ENCODE measurements around the gene KLHL6. TPM values are rescaled to one million over a fixed set of nuclear protein-coding genes. Genes with fewer than 3 reads are reported as not detected.

Gene KLHL6
- total and polyA plus RNA-seq, 2 of the 8 experiments (the other 6 are each of a cell fraction or from before 2014, with no cell fraction given), result 0.05 TPM; not detected in 1

- H4K91ac ChIP-seq (replicated peaks; ENCODE audit: insufficient read length, low read length), result no peak overlapping the region
- no peak for TF ChIP-seq SIRT6 (IDR thresholded peaks at IDR 0.05; ENCODE audit: low read length)
- no peak overlapping the region for H3K14ac ChIP-seq (ENCODE audit: insufficient read length)
- no peak overlapping the region for H2AK5ac ChIP-seq (ENCODE audit: low read depth, low read length)
- no peaks in the 10 kb centered on the region for H3K9me3 ChIP-seq (ENCODE audit: insufficient read depth in 2 of 2, low read depth in 1 of 2, low read length in 1 of 2)
- no peak overlapping the region for H2BK20ac ChIP-seq (ENCODE audit: low read length)
- H2BK12ac ChIP-seq (ENCODE audit: low read depth, low read length), result no peak overlapping the region
- H3K9ac ChIP-seq (replicated peaks in 1 of 4; ENCODE audit: extremely low read depth in 1 of 4, low read depth in 3 of 4, low read length in 3 of 4), result no peak overlapping the region
- H3K23ac ChIP-seq (ENCODE audit: insufficient read length), result no peak overlapping the region
- H3K79me2 ChIP-seq (ENCODE audit: control insufficient read depth in 1 of 2, insufficient read depth in 2 of 2, low read length in 2 of 2), result no peaks in the 10 kb centered on the region
- no peak overlapping the region for H4K8ac ChIP-seq (ENCODE audit: extremely low read depth, insufficient read depth, low read length)
- H3K36me3 ChIP-seq (ENCODE audit: control insufficient read depth in 2 of 4, insufficient read depth in 4 of 4, low read length in 3 of 4), result no peaks in the 10 kb centered on the region
- no peak overlapping the region for H3K4me2 ChIP-seq (ENCODE audit: insufficient read depth in 1 of 2, low read depth in 2 of 2, low read length in 2 of 2)
- no peak for FAIRE-seq
- no peaks in the 10 kb centered on the region for H3K79me1 ChIP-seq (ENCODE audit: low read depth, low read length)
- H2AFZ ChIP-seq (ENCODE audit: low read length), result no peak overlapping the region
- H3K4ac ChIP-seq (replicated peaks; ENCODE audit: insufficient read length, low read depth, low read length), result no peak overlapping the region
- 79% methylated on average over 3 of the region's 3 CpGs; no CpG with 5 or more reads in 1 of the 2 experiments for WGBS, 2 experiments (ENCODE audit: extremely low coverage in 1 of 2, insufficient coverage in 1 of 2, insufficient read length in 1 of 2, insufficient replicate concordance in 2 of 2, low coverage in 1 of 2, low lambda C conversion rate in 2 of 2, missing lambda C conversion rate in 1 of 2)
- H4K5ac ChIP-seq (ENCODE audit: insufficient read length, low read depth, low read length), result no peak overlapping the region
- no peaks in the 10 kb centered on the region; the same call in 1 of the 2 replicates for H3K23me2 ChIP-seq (ENCODE audit: low read depth, low read length)
- no peak overlapping the region for H3K56ac ChIP-seq (replicated peaks; ENCODE audit: insufficient read length, low read depth, low read length)
- H2BK5ac ChIP-seq (ENCODE audit: low read depth, low read length), result no peak overlapping the region
- H3K27ac ChIP-seq (ENCODE audit: low read depth, low read length), result no peak overlapping the region
- no peak overlapping the region for H2BK15ac ChIP-seq (ENCODE audit: low read length)
- H3K4me1 ChIP-seq (replicated peaks in 1 of 4; ENCODE audit: control insufficient read depth in 3 of 4, insufficient read depth in 4 of 4, low read length in 3 of 4), result peaks cover 0 to 6% (median under 1%) of the 10 kb centered on the region in 4 experiments; a peak in 3 of 7 replicates
- no peak for DNase-seq (ENCODE audit: low read depth in 1 of 2, low spot score in 2 of 2)
- no peaks in the 10 kb centered on the region for H4K20me1 ChIP-seq (replicated peaks in 1 of 2; ENCODE audit: control insufficient read depth in 1 of 2, insufficient read depth in 2 of 2, low read length in 2 of 2)
- POLR2A ChIA-PET (ENCODE audit: partially characterized antibody), result no interaction called here
- H3K18ac ChIP-seq (ENCODE audit: extremely low read depth, low read length), result no peak overlapping the region
- CTCF ChIA-PET (ENCODE audit: partially characterized antibody), result interaction anchor here (0.8 to 2.8 kb wide), 4 partner anchors 13 to 63 kb away, joined by 3 to 7 read pairs (median 4); no protein-coding TSS in a partner anchor
- no peak overlapping the region for H3K4me3 ChIP-seq (ENCODE audit: extremely low read depth in 1 of 4, insufficient read depth in 2 of 4, low read depth in 3 of 4, low read length in 4 of 4)
- H2BK120ac ChIP-seq (replicated peaks; ENCODE audit: low read depth, low read length), result no peak overlapping the region
- H3K27me3 ChIP-seq (replicated peaks in 1 of 4; ENCODE audit: control insufficient read depth in 3 of 4, extremely low read depth in 1 of 4, insufficient read depth in 3 of 4, low read length in 3 of 4), result no peaks in the 10 kb centered on the region
Observed at GRCh38 chr3:183541738-183542137, 13.8 kb downstream of the KLHL6 start.
